SU-DHL-6 (cell line): Measurements from ENCODE around the gene SERTAD4.

Source experiments
- H2AFZ ChIP-seq: fragments of 200-600 bp; sonication (generic); 2 replicates; pipeline ENCODE4 v1.6.1; 2014; ENCODE audit warnings: low read depth, mild to moderate bottlenecking, moderate library complexity, mixed read lengths, antibody characterized with exemption, low read length; ENCODE audit not compliant: severe bottlenecking
- H3F3A ChIP-seq: fragments of 200-600 bp; shearing (Covaris generic); 2 replicates; pipeline ENCODE4 v1.6.0; 2016; ENCODE audit warnings: antibody characterized with exemption, mild to moderate bottlenecking; ENCODE audit not compliant: insufficient read depth
- H3K27ac ChIP-seq: fragments of 200-600 bp; sonication (generic); 2 replicates; pipeline ENCODE4 v1.5.1; 2016; ENCODE audit warnings: low read depth, mild to moderate bottlenecking, low read length, moderate library complexity, mixed read lengths
- H3K27me3 ChIP-seq: fragments of 200-600 bp; sonication (generic), shearing (Covaris generic); 2 replicates; pipeline ENCODE4 v1.6.0; 2014; ENCODE audit warnings: mild to moderate bottlenecking, low read length
- H3K36me3 ChIP-seq: fragments of 200-600 bp; sonication (generic); 2 replicates; pipeline ENCODE4 v1.6.1; 2014; ENCODE audit warnings: mild to moderate bottlenecking, low read length, mixed read lengths
- H3K4me2 ChIP-seq: fragments of 300-600, 200-600 bp; shearing (Covaris generic), sonication (generic); 2 replicates; pipeline ENCODE4 v1.6.0; 2014; ENCODE audit warnings: low read length, low read depth, mild to moderate bottlenecking; ENCODE audit not compliant: poor library complexity, severe bottlenecking
- H3K4me3 ChIP-seq: fragments of 200-600 bp; sonication (generic); 2 replicates; pipeline ENCODE4 v1.5.1; 2014; ENCODE audit warnings: antibody characterized with exemption, low read length, mild to moderate bottlenecking, mixed read lengths; ENCODE audit not compliant: insufficient read depth, poor library complexity, severe bottlenecking
- H3K79me2 ChIP-seq: fragments of 200-600 bp; sonication (generic); 2 replicates; pipeline ENCODE4 v1.6.1; 2014; ENCODE audit warnings: mild to moderate bottlenecking, low read length, moderate library complexity; ENCODE audit not compliant: insufficient read depth
- H3K9ac ChIP-seq: fragments of 200-600 bp; sonication (generic); 2 replicates; pipeline ENCODE4 v1.7.0; 2014; ENCODE audit warnings: mild to moderate bottlenecking, low read length
- H3K9me2 ChIP-seq: fragments of 200-600 bp; sonication (generic); replicated peaks from 2 replicates; pipeline ENCODE4 v1.6.1; 2014; ENCODE audit warnings: low read length; ENCODE audit not compliant: insufficient read depth
- H3K9me3 ChIP-seq: fragments of 200-600 bp; sonication (generic); 2 replicates; pipeline ENCODE4 v1.6.1; 2014; ENCODE audit warnings: low read length, mixed read lengths; ENCODE audit not compliant: insufficient read depth
- H4K20me1 ChIP-seq: fragments of 200-600 bp; sonication (generic); 2 replicates; pipeline ENCODE4 v1.6.1; 2014; ENCODE audit warnings: low read depth, mild to moderate bottlenecking, antibody characterized with exemption, low read length, moderate library complexity, mixed read lengths
- EZH2phosphoT487 ChIP-seq: fragments of 200-600 bp; sonication (generic), shearing (Covaris generic); conservative IDR thresholded peaks from 2 replicates; pipeline ENCODE4 v1.6.1; 2018; ENCODE audit warnings: mild to moderate bottlenecking, antibody characterized with exemption, low read length, moderate library complexity, mixed read lengths
- TF ChIP-seq, protein P1 (sequence below): fragments of 200-600 bp; sonication (generic); IDR thresholded peaks from one replicate; pipeline ENCODE4 v1.5.1; 2017; ENCODE audit warnings: antibody characterized with exemption, mild to moderate bottlenecking, low read length, moderate library complexity; ENCODE audit not compliant: insufficient read depth, poor library complexity, severe bottlenecking

Gene SERTAD4

DNA sequence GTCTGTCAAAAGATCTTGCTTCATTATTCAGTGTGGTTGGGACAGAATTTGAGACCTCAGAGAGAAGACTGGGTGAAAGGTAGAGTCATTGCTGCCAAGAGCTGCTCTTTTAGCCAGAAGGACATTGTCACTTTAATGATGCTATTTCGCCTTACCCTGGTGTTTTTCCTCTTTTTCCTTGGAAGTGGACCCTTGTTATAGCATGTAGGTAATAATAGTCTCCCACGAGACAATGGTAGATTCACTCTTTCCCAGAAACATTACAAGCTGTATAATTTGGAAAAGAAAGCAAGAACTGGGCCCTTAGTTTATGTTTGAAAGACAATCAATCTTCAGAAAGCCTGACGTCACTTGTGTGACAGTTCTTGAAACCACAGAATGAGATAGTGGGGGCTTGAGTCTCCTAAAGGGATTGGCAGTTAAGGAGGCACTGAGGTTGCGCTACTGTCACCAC lies 3.8 kb downstream of the SERTAD4 start:
- Histone ChIP-seq H4K20me1 (no peaks in the 10 kb centered on the region), H3K4me2 (no peak overlapping the region), H3K9me3 (no peaks in the 10 kb centered on the region), H3K4me3 (no peak overlapping the region), H3K9ac (no peak overlapping the region), H2AFZ (no peak overlapping the region), H3K27me3 (no peaks in the 10 kb centered on the region), H3F3A (no peaks in the 10 kb centered on the region), H3K9me2 (no peaks in the 10 kb centered on the region), H3K79me2 (no peaks in the 10 kb centered on the region), H3K27ac (no peak overlapping the region), H3K36me3 (no peaks in the 10 kb centered on the region)
- no peak for TF ChIP-seq EZH2phosphoT487
- TF ChIP-seq, protein P1, sequence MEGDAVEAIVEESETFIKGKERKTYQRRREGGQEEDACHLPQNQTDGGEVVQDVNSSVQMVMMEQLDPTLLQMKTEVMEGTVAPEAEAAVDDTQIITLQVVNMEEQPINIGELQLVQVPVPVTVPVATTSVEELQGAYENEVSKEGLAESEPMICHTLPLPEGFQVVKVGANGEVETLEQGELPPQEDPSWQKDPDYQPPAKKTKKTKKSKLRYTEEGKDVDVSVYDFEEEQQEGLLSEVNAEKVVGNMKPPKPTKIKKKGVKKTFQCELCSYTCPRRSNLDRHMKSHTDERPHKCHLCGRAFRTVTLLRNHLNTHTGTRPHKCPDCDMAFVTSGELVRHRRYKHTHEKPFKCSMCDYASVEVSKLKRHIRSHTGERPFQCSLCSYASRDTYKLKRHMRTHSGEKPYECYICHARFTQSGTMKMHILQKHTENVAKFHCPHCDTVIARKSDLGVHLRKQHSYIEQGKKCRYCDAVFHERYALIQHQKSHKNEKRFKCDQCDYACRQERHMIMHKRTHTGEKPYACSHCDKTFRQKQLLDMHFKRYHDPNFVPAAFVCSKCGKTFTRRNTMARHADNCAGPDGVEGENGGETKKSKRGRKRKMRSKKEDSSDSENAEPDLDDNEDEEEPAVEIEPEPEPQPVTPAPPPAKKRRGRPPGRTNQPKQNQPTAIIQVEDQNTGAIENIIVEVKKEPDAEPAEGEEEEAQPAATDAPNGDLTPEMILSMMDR, result no peak

DNA sequence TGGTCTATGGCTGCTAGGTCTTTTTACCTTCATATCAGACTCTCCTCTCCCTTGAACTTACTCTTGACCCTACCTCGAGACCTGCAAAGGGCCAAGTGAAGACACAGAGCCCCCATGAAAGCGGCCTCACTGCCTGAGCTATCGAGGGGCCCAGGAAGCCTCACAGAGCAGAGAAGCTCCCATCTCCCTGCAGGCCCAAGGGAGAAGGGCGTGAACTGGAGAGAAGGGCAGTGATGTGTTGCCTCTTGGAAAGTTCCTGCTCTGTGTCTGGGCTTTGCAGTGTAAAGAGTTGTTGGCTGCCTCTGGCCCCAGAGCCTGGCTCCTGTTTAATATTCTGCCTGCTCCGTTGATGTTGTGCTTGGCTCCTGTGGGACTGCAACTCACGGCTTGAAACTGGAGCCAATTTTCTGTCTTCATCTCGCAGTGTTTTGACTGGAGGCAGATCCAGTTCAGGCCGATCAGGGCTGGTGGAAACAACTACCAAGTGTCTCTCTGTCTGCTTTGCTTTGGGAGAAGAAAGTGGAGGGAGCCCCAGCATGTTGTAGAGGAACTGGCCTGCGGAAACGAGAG lies 4.3 kb downstream of the SERTAD4 start:
- Histone ChIP-seq H3K4me2 (no peak overlapping the region), H4K20me1 (no peaks in the 10 kb centered on the region), H3K9me2 (no peaks in the 10 kb centered on the region), H3K27me3 (no peaks in the 10 kb centered on the region), H3K4me3 (no peak overlapping the region), H2AFZ (no peak overlapping the region), H3K9me3 (no peaks in the 10 kb centered on the region), H3K9ac (no peak overlapping the region), H3K27ac (no peak overlapping the region), H3K79me2 (no peaks in the 10 kb centered on the region), H3K36me3 (no peaks in the 10 kb centered on the region), H3F3A (no peaks in the 10 kb centered on the region)
- TF ChIP-seq, protein P1, result no peak
- no peak for TF ChIP-seq EZH2phosphoT487

DNA sequence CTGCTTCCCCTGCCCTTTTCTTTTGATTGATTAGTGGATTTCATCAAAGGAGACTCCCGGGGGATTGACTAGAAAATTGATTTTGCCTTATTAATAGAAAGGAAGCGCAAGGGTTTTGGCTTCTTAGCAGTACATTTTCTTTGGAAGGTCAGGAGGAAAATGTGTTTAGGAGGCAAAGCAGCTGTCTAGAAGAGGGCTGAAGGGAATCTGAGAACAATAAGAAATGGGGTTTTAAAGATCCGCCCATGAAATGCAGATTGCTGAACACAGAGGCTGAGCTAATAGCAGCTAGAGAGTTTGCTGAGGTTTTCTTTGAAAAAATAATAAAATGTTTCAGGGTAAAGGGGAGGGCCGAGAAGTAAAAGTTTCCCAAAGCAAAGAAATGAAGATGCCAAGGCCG lies 4.9 kb downstream of the SERTAD4 start:
- H3K9me2 ChIP-seq, result no peaks in the 10 kb centered on the region
- H3K4me3 ChIP-seq, result no peak overlapping the region
- H3K9me3 ChIP-seq, result no peaks in the 10 kb centered on the region
- no peak overlapping the region for H3K4me2 ChIP-seq
- TF ChIP-seq, protein P1, result no peak
- no peak for TF ChIP-seq EZH2phosphoT487
- H3K27ac ChIP-seq, result no peak overlapping the region
- H4K20me1 ChIP-seq, result no peaks in the 10 kb centered on the region
- H3K79me2 ChIP-seq, result no peaks in the 10 kb centered on the region
- no peaks in the 10 kb centered on the region for H3F3A ChIP-seq
- no peaks in the 10 kb centered on the region for H3K36me3 ChIP-seq
- no peaks in the 10 kb centered on the region for H3K27me3 ChIP-seq
- no peak overlapping the region for H3K9ac ChIP-seq
- H2AFZ ChIP-seq, result no peak overlapping the region
